C4-2B (cell line): ENCODE measurements around the gene ZNF488.

ENCODE experiments used
- H3K27ac ChIP-seq: fragments of 450-650 bp; 2 replicates; pipeline ENCODE4 v1.5.1; 2017
- CTCF ChIP-seq: fragments of 450-650 bp; conservative IDR thresholded peaks from 2 replicates; pipeline ENCODE4 v1.5.1; 2017; ENCODE audit warnings: mild to moderate bottlenecking
- ZFX ChIP-seq: fragments of 450-650 bp; IDR thresholded peaks from 2 replicates; pipeline ENCODE4 v1.6.1; 2017

Gene ZNF488

GRCh38 chr10:47384148-47384921 is at the start of gene ZNF488:
TSS of gene ZNF488 (minus strand) at chr10:47384293. CDS start at chr10:47368829, 15,464 bp downstream.
- H3K27ac ChIP-seq, result peak within 1 kb of the TSS; percentile 51

GRCh38 chr10:47425813-47426419 is 41.8 kb upstream of the ZNF488 start:
- TF ChIP-seq CTCF (no peak), ZFX (no peak)
- no peak overlapping the region for H3K27ac ChIP-seq

More at GRCh38 chr10:47384148-47384921, at the start of gene ZNF488:
- TF ChIP-seq CTCF (no peak), ZFX (no peak)

DNA sequence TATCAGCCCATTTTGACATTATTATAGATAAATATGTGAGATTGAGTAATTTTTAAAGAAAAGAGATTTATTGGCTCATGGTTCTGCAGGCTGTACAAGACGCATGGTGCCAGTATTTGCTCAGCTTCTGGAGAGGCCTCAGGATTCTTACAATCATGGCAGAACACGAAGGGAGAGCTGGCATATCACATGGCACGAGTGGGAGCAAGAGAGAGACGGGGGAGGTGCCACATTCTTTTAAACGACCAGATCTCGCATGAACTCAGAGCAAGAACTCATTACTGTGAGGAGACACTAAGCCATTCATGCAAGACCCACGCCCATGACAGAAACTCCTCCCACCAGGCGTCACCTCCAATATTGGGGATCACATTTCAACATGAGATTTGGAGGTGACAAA is 40.1 kb upstream of the ZNF488 start:
- no peak for TF ChIP-seq CTCF
- no peak for TF ChIP-seq ZFX
- H3K27ac ChIP-seq, result no peak overlapping the region

GRCh38 chr10:47423476-47423875 is 39.4 kb upstream of the ZNF488 start:
- no peak for TF ChIP-seq CTCF
- no peak overlapping the region for H3K27ac ChIP-seq

GRCh38 chr10:47421057-47421952 is 37.2 kb upstream of the ZNF488 start:
- no peak for TF ChIP-seq ZFX
- TF ChIP-seq CTCF, result no peak
- no peak overlapping the region for H3K27ac ChIP-seq

DNA sequence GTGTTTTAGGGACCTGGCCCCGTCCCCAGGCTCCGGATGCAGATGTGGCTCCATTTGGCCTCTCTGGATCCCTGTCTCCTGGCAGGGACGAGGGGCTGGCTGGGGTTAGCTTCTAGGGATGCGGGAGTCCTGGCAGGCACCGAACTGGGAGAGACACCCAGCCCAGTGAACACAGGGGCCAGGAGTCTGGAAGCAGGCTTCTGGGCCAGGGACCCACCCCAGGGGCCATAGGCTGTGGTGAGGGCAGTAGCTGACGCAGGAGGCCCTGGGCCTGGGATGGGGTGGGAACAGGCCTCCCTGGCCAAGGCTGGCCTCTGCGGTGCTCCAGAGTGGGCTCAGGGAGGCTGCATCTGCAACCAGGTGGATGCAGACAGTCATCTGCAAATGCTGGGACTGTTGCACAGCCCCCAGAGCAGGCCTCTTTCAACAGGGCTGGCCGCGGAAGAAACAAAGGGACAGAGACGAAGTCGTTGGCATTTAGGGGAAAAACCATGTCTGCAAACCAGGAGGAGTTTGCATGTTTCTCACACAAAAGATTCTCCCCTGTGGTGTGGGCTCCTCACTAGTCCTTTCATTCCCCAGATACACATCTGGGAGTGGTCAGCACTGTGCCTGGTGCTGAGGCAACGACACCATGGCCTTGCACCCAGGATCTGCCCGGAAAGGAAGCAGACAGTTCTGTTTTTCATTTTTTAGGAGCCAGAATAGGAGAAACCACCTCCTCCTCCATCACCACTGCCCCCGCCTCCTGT is 36.4 kb upstream of the ZNF488 start:
- H3K27ac ChIP-seq, result no peak overlapping the region
- TF ChIP-seq CTCF (no peak), ZFX (no peak)
